ENCODE data around the gene FXYD1. TPM values are rescaled to one million over a fixed set of nuclear protein-coding genes. Genes with fewer than 3 reads are reported as not detected.
A peak's percentile ranks its signal among the peaks of the same experiment; 100 is the strongest.

FXYD1 gene
- total RNA-seq, 1 donor from 2014 or later, result 67.6 TPM

DNA sequence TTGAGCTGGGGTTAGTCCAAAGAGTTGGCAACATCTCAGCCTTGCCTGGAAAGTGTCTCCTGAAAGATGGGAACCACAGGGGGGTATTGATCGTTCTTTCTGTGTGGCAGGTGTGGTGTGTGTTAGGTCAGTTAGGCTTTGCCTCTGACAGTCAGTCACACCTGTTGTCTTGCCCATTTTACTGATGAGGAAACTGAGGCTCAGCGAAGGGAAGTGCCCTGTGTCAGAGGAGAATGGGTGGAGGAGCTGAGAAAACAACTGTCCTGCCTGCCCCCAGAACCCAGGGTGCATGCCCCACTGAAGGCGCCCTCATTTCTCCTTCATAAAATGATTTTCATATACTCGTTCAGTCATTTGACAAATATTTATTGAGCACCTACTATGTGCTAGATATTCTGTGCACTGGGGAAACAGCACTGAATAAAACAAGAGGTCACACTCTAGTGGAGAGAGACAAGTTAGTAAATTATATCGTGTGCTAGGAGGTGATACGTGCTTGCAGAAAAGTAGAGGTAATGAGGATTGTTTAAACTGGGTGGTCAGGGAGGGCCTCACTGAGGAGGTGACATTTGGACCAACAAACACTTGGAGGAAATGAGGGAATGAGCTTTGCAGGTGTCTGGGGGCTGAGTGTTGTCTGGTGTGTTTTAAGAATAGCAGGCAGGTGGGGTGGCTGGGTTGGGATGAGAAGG, 17.5 kb downstream of the FXYD1 start:
- no peak for DNase-seq
- Histone ChIP-seq H3K36me3 (peaks cover 16% of the 10 kb centered on the region), H3K27me3 (no peaks in the 10 kb centered on the region), H3K9me3 (no peaks in the 10 kb centered on the region), H3K27ac (no peak overlapping the region), H3K4me3 (peak overlapping the region; percentile 66), H3K4me1 (peaks cover 9% of the 10 kb centered on the region)
- ATAC-seq, result no peak
- TF ChIP-seq, protein P1, sequence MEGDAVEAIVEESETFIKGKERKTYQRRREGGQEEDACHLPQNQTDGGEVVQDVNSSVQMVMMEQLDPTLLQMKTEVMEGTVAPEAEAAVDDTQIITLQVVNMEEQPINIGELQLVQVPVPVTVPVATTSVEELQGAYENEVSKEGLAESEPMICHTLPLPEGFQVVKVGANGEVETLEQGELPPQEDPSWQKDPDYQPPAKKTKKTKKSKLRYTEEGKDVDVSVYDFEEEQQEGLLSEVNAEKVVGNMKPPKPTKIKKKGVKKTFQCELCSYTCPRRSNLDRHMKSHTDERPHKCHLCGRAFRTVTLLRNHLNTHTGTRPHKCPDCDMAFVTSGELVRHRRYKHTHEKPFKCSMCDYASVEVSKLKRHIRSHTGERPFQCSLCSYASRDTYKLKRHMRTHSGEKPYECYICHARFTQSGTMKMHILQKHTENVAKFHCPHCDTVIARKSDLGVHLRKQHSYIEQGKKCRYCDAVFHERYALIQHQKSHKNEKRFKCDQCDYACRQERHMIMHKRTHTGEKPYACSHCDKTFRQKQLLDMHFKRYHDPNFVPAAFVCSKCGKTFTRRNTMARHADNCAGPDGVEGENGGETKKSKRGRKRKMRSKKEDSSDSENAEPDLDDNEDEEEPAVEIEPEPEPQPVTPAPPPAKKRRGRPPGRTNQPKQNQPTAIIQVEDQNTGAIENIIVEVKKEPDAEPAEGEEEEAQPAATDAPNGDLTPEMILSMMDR (IDR thresholded peaks at IDR 0.05), result no peak
- intact Hi-C loops (cut with DNase I), result no loop called here

DNA sequence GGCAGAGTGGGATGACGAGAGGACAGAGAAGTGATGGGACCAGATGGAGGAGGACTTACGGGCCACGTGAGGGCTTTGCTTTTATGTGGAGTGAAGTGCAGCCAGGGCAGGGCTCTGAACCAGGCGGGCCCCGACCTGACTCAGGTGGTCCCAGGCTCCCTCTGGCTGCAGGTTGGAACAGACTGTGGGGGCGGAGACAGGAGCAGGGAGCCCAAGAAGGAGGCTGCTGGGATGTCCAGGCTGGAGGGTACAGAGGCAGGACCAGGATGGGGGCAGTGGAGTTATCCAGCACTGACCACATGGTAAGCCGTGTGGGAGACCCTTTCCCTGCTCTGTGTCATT, 18.0 kb downstream of the FXYD1 start:
- Histone ChIP-seq H3K4me3 (no peak overlapping the region), H3K36me3 (peaks cover 21% of the 10 kb centered on the region), H3K27me3 (no peaks in the 10 kb centered on the region), H3K27ac (no peak overlapping the region), H3K4me1 (peaks cover 9% of the 10 kb centered on the region), H3K9me3 (no peaks in the 10 kb centered on the region)
- ATAC-seq, result no peak
- DNase-seq, result no peak
- intact Hi-C loops (cut with DNase I), result no loop called here
- TF ChIP-seq, protein P1 (IDR thresholded peaks at IDR 0.05), result no peak

DNA sequence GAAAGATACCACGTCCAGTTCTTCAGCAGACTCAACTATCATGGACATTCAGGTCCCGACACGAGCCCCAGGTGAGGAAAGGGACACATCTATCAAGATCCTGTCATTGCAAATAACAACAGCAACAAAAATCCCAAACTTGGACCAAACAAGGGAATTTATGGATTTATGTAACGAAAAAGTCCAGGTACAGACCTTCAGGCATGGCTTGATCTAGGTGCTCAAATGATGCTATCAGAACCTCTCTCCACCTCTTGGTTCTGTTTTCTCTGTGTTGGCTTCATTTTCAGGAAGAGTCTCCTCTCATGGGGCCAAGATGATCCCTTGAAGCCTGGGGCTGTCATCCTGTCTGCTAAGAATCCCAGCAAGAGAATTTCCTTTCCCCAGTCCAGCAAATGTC, 18.8 kb downstream of the FXYD1 start:
- Histone ChIP-seq H3K27me3 (no peaks in the 10 kb centered on the region), H3K4me3 (no peak overlapping the region), H3K36me3 (peaks cover 29% of the 10 kb centered on the region), H3K9me3 (no peaks in the 10 kb centered on the region), H3K4me1 (peaks cover 9% of the 10 kb centered on the region), H3K27ac (no peak overlapping the region)
- no peak for ATAC-seq
- TF ChIP-seq, protein P1 (IDR thresholded peaks at IDR 0.05), result no peak
- DNase-seq, result no peak
- intact Hi-C loops (cut with DNase I), result no loop called here

DNA sequence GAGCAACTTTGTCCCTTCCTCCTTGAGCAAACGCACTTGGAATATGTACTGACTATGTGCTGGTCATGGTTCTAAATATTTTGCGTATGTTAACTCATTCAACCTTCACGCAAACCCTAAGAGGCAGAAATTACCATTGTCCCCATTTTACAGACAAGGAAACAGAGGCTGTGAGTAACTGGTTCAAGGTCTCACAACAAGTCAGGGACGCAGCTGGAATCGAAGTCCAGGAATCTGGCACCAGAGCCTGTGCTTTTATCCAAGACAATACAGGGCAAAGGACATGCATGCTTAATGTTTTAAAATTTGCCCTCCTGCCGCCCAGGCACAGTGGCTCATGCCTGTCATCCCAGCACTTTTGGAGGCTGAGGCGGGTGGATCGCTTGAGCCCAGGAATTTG, 21.0 kb downstream of the FXYD1 start:
- Histone ChIP-seq H3K4me3 (no peak overlapping the region), H3K4me1 (no peaks in the 10 kb centered on the region), H3K9me3 (no peaks in the 10 kb centered on the region), H3K27ac (no peak overlapping the region), H3K36me3 (peaks cover 38% of the 10 kb centered on the region), H3K27me3 (no peaks in the 10 kb centered on the region)
- ATAC-seq (no peak), DNase-seq (no peak)
- TF ChIP-seq, protein P1 (IDR thresholded peaks at IDR 0.05), result no peak
- intact Hi-C loops (cut with DNase I), result no loop called here

DNA sequence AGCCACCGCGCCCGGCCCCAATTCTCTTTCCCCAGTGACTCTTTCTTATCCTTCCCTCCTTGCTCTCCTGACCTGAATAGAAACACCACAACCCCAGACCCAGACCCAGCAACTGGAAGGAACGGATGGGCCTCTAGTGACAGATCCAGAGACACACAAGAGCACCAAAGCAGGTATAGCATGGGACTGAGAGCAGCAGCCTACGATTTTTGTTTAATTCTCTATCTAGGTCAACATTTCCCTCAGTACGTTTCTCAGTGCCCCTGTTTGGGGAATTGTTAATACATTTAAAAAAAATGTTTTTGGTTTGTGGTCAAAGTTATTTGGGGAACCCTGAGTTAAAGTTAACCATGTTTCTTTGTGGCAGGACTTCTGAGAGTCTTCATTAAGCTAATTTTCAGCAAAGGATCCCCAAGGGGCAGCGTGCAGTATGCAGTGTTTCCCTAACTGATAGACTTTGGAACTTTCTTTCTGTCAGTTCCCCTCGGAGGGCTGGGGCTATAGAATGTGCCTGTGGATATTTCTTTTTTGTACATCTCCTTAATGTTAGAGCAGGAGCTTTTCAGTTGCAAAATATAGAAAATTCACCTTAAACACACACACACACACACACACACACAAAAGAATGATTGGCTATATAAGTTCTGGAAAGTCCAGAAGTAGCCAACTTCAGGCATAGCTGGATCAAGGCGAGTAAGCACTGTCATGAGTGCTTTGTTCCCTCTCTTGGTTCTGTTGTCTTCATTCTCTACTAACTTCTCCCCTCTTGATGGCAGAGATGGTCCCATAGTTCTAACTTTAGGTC, 22.2 kb downstream of the FXYD1 start:
- Histone ChIP-seq H3K4me3 (no peak overlapping the region), H3K36me3 (peaks cover 50% of the 10 kb centered on the region)

More for the DNA sequence above, 22.2 kb downstream of the FXYD1 start:
- DNase-seq (no peak), ATAC-seq (no peak)
- Histone ChIP-seq H3K9me3 (no peaks in the 10 kb centered on the region), H3K27ac (no peak overlapping the region), H3K4me1 (no peaks in the 10 kb centered on the region), H3K27me3 (no peaks in the 10 kb centered on the region)
- intact Hi-C loops (cut with DNase I), result no loop called here
- TF ChIP-seq, protein P1 (IDR thresholded peaks at IDR 0.05), result no peak

Data from upper lobe of right lung (tissue), 1 donor.